Large intestine (tissue), 12 donors: Measurements from ENCODE around the gene TRAT1. TPM values are rescaled to one million over a fixed set of nuclear protein-coding genes. Genes with fewer than 3 reads are reported as not detected.

Experiments used
- DNase-seq, 2 donors: peaks; one replicate each; pipeline versions ENCODE4 v3.0.0 to v3.0.0-alpha.2; 2013
- H3K27ac ChIP-seq: one replicate; pipeline ENCODE4 v1.5.1; 2013; ENCODE audit warnings: low read length
- H3K27me3 ChIP-seq: 2 replicates; pipeline ENCODE4 v1.6.1; 2013; ENCODE audit warnings: low read length; ENCODE audit not compliant: control insufficient read depth, insufficient read depth
- H3K36me3 ChIP-seq: 2 replicates; pipeline ENCODE4 v1.6.1; 2013; ENCODE audit warnings: low read length; ENCODE audit not compliant: control insufficient read depth, insufficient read depth
- H3K4me1 ChIP-seq: one replicate; pipeline ENCODE4 v1.6.1; 2013; ENCODE audit warnings: low read length; ENCODE audit not compliant: control insufficient read depth, insufficient read depth
- H3K4me3 ChIP-seq: one replicate; pipeline ENCODE4 v1.5.1; 2013; ENCODE audit warnings: low read length
- H3K9me3 ChIP-seq: one replicate; pipeline ENCODE4 v1.6.1; 2013; ENCODE audit warnings: mild to moderate bottlenecking, low read depth, low read length, moderate library complexity; ENCODE audit not compliant: control insufficient read depth
- WGBS: methylation state at CpG from one replicate; pipeline ENCODE4 v1.1.5; 2013; ENCODE audit warnings: low lambda C conversion rate; ENCODE audit not compliant: insufficient coverage; 5-methylcytosine and 5-hydroxymethylcytosine counted together
- long read RNA-seq, 11 donors: transcript quantifications; one replicate each; lab custom pipeline, GENCODE V29; 2026
- polyA plus RNA-seq: library from polyadenylated mRNA; unstranded; fragments of 120-200 nt; gene quantifications from one replicate; pipeline ENCODE4 v1.2.1, GENCODE V29; 2013

TRAT1 gene, protein sequence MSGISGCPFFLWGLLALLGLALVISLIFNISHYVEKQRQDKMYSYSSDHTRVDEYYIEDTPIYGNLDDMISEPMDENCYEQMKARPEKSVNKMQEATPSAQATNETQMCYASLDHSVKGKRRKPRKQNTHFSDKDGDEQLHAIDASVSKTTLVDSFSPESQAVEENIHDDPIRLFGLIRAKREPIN
- 1.2 TPM for polyA plus RNA-seq
- long read RNA-seq, donor 1, partial matches to known transcripts, result 0 of 1 reads
- long read RNA-seq, donor 1, other reads (novel, unspliced or antisense), result 0 of 1 reads
- long read RNA-seq, donor 2, partial matches to known transcripts, result 0 of 1 reads
- long read RNA-seq, donor 2, other reads (novel, unspliced or antisense), result 0 of 1 reads
- long read RNA-seq, donor 3, result 0 reads
- long read RNA-seq, donor 4, result 0 reads
- long read RNA-seq, donor 5, result 0 reads
- long read RNA-seq, donor 6, partial matches to known transcripts, result 0 of 3 reads
- long read RNA-seq, donor 6, other reads (novel, unspliced or antisense), result 0 of 3 reads
- long read RNA-seq, donor 7, result 0 reads
- long read RNA-seq, donor 8, result 0 reads
- long read RNA-seq, donor 9, partial matches to known transcripts, result 0 of 2 reads
- long read RNA-seq, donor 9, other reads (novel, unspliced or antisense), result 0 of 2 reads
- long read RNA-seq, donor 10, partial matches to known transcripts, result 0 of 1 reads
- long read RNA-seq, donor 10, other reads (novel, unspliced or antisense), result 0 of 1 reads
- long read RNA-seq, donor 11, result 0 reads

- 59% methylated on average over 4 of the region's 6 CpGs for WGBS
These were observed at the start of gene TRAT1 for GRCh38 chr3:108822123-108822897. Gene TRAT1 (plus strand): TSS chr3:108822786. CDS start chr3:108822928, 142 bp downstream.

GRCh38 chr3:108775649-108776048, 46.9 kb upstream of the TRAT1 start:
- WGBS, result no CpG with 5 or more reads among the region's 1 CpG
- DNase-seq, result no peak
- Histone ChIP-seq H3K4me3 (no peak overlapping the region), H3K9me3 (no peaks in the 10 kb centered on the region), H3K27me3 (no peaks in the 10 kb centered on the region), H3K36me3 (no peaks in the 10 kb centered on the region), H3K27ac (no peak overlapping the region), H3K4me1 (no peaks in the 10 kb centered on the region)

More at GRCh38 chr3:108822123-108822897, at the start of gene TRAT1:
- no peaks in the 10 kb centered on the region for H3K4me1 ChIP-seq
- peak within 1 kb of the TSS; percentile 0 for H3K4me3 ChIP-seq
- no peaks in the 10 kb centered on the region for H3K36me3 ChIP-seq
- DNase-seq, result no peak
- no peak within 1 kb of the TSS for H3K27ac ChIP-seq
- no peaks in the 10 kb centered on the region for H3K9me3 ChIP-seq
- H3K27me3 ChIP-seq, result no peaks in the 10 kb centered on the region

DNA sequence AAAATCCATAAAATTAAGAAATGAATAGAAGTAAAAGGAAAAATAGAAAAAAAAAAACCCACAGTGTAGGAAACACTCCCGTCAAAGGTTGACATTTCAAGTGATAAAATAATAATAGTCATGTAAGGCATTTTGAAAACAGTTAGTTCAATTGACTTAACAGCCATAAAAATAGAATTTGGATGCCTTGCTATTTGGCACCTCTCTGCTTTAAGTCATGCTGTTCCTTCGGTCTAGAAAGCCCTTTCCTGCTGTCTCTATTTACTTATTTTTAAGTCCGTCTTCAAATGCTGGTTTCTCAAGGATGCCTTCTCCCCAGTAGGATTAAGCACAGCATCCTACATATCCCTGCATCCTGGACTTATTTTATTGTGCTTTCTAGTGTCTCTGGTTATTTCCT, 43.1 kb upstream of the TRAT1 start:
- Histone ChIP-seq H3K27ac (no peak overlapping the region), H3K4me3 (no peak overlapping the region), H3K36me3 (no peaks in the 10 kb centered on the region), H3K4me1 (no peaks in the 10 kb centered on the region), H3K9me3 (no peaks in the 10 kb centered on the region), H3K27me3 (no peaks in the 10 kb centered on the region)
- WGBS, result 100% methylated on average over 1 of the region's 3 CpGs
- no peak for DNase-seq

- H3K4me3 ChIP-seq, result no peak overlapping the region
- no peaks in the 10 kb centered on the region for H3K36me3 ChIP-seq
- no peak overlapping the region for H3K27ac ChIP-seq
- H3K27me3 ChIP-seq, result no peaks in the 10 kb centered on the region
- WGBS, result no CpG with 5 or more reads among the region's 4 CpGs
- H3K4me1 ChIP-seq, result no peaks in the 10 kb centered on the region
- DNase-seq, result no peak
- H3K9me3 ChIP-seq, result no peaks in the 10 kb centered on the region
These were observed 42.4 kb upstream of the TRAT1 start for GRCh38 chr3:108780235-108780634.

- H3K9me3 ChIP-seq, result no peaks in the 10 kb centered on the region
- DNase-seq, result no peak
- H3K27me3 ChIP-seq, result no peaks in the 10 kb centered on the region
- no peaks in the 10 kb centered on the region for H3K36me3 ChIP-seq
- H3K4me3 ChIP-seq, result no peak overlapping the region
- H3K27ac ChIP-seq, result no peak overlapping the region
- no peaks in the 10 kb centered on the region for H3K4me1 ChIP-seq
- no CpG with 5 or more reads among the region's 3 CpGs for WGBS
These were observed 31.1 kb upstream of the TRAT1 start for GRCh38 chr3:108791473-108791872.

GRCh38 chr3:108804437-108804836, 18.1 kb upstream of the TRAT1 start:
- Histone ChIP-seq H3K27ac (no peak overlapping the region), H3K4me1 (peaks cover 3% of the 10 kb centered on the region), H3K27me3 (no peaks in the 10 kb centered on the region), H3K9me3 (peaks cover 5% of the 10 kb centered on the region), H3K36me3 (no peaks in the 10 kb centered on the region), H3K4me3 (no peak overlapping the region)
- DNase-seq, result no peak
- WGBS, result 80% methylated on average over 1 of the region's 2 CpGs

- Histone ChIP-seq H3K36me3 (no peaks in the 10 kb centered on the region), H3K9me3 (peaks cover 5% of the 10 kb centered on the region), H3K4me3 (no peak overlapping the region), H3K4me1 (peaks cover 3% of the 10 kb centered on the region), H3K27me3 (no peaks in the 10 kb centered on the region), H3K27ac (no peak overlapping the region)
- 20% methylated on average over 2 of the region's 4 CpGs for WGBS
- peak; percentile 10 to 73 for DNase-seq
These were observed 17.6 kb upstream of the TRAT1 start for GRCh38 chr3:108804966-108805365.

- DNase-seq, result peak; percentile 17 to 30
- H3K27ac ChIP-seq, result no peak overlapping the region
These were observed 16.3 kb upstream of the TRAT1 start for GRCh38 chr3:108806316-108806715.

GRCh38 chr3:108818404-108818803, 4.2 kb upstream of the TRAT1 start:
- no peaks in the 10 kb centered on the region for H3K4me1 ChIP-seq
- WGBS, result no CpG with 5 or more reads among the region's 2 CpGs

More at GRCh38 chr3:108806316-108806715, 16.3 kb upstream of the TRAT1 start:
- H3K4me1 ChIP-seq, result peaks cover 3% of the 10 kb centered on the region
- H3K36me3 ChIP-seq, result no peaks in the 10 kb centered on the region
- peaks cover 5% of the 10 kb centered on the region for H3K9me3 ChIP-seq
- 100% methylated on average over 1 of the region's 4 CpGs for WGBS
- H3K27me3 ChIP-seq, result no peaks in the 10 kb centered on the region
- H3K4me3 ChIP-seq, result no peak overlapping the region

DNA sequence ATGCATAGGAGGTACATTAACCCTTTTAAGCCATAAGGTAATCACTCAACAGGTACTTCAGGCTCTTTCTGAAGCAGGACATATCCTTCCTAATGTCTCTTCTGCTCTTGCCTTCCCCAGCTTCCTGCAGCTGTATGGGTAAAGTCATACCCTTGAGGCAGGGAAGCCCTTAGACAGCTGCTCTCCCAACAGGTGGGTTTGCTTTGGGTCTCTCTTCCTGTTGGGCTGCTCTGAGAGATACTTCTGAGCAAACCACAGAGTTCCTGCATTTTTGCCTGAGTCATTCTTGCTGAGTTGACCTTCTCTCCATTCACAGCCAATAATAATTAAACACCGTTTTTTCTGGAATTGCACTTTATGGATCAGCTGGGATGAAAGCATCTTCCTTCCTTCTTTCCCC, 2.0 kb upstream of the TRAT1 start:
- no peak for DNase-seq
- no peaks in the 10 kb centered on the region for H3K27me3 ChIP-seq
- no peaks in the 10 kb centered on the region for H3K36me3 ChIP-seq
- H3K27ac ChIP-seq, result no peak overlapping the region
- H3K4me3 ChIP-seq, result no peak overlapping the region
- H3K4me1 ChIP-seq, result no peaks in the 10 kb centered on the region
- no CpG with 5 or more reads among the region's 1 CpG for WGBS
- no peaks in the 10 kb centered on the region for H3K9me3 ChIP-seq

More at GRCh38 chr3:108818404-108818803, 4.2 kb upstream of the TRAT1 start:
- peaks cover 3% of the 10 kb centered on the region for H3K9me3 ChIP-seq
- H3K27me3 ChIP-seq, result no peaks in the 10 kb centered on the region
- no peak overlapping the region for H3K4me3 ChIP-seq
- H3K36me3 ChIP-seq, result no peaks in the 10 kb centered on the region
- H3K27ac ChIP-seq, result no peak overlapping the region
- peak in 1 of 2 donors; percentile 36 for DNase-seq
